HG03280 (cell line): Measurements from ENCODE around the gene RBBP9.
"Not testable (repeated sequence)": the region's sequence is repeated elsewhere in the genome, so short reads cannot be mapped to it uniquely, and the experiment has no call there.

ENCODE experiments used
- ATAC-seq: cut with Tn5 transposase; IDR thresholded peaks from one replicate; pipeline ENCODE4 v1.9.1; 2021; ENCODE audit warnings: mild to moderate bottlenecking, moderate library complexity; ENCODE audit not compliant: unreplicated experiment

The RBBP9 gene

GRCh38 chr20:18496740-18497592 is at the start of gene RBBP9:
Gene RBBP9 (minus strand): TSS chr20:18497225. CDS start chr20:18497167, 58 bp downstream.
- peak; percentile 95 for ATAC-seq

- no peak for ATAC-seq
These were observed 48.5 kb upstream of the RBBP9 start for GRCh38 chr20:18545566-18545965.

GRCh38 chr20:18543932-18544331 is 46.9 kb upstream of the RBBP9 start:
- no peak for ATAC-seq

DNA sequence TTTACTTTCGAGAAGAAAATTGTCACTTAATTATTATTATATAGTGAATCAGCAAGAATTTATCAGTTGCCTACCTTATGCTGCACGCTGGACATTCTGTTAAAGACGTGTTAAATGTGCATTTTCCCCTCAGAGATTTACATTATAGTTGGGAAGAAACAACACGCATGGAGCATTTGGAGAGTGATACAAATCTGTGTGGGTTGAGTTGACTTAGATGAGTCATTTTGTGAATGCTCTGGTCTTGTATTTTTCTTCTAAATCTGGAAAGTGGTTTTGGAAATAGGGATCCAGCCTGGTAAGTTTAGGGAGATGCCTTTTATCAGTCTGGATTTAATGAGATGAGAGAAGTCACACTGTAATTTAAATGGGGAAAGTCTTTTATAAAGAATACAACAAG is 46.2 kb upstream of the RBBP9 start:
- no peak for ATAC-seq

- ATAC-seq = no peak
These were observed 44.7 kb upstream of the RBBP9 start for GRCh38 chr20:18541741-18542140.

- ATAC-seq = no peak
These were observed 40.6 kb upstream of the RBBP9 start for GRCh38 chr20:18537651-18538050.

DNA sequence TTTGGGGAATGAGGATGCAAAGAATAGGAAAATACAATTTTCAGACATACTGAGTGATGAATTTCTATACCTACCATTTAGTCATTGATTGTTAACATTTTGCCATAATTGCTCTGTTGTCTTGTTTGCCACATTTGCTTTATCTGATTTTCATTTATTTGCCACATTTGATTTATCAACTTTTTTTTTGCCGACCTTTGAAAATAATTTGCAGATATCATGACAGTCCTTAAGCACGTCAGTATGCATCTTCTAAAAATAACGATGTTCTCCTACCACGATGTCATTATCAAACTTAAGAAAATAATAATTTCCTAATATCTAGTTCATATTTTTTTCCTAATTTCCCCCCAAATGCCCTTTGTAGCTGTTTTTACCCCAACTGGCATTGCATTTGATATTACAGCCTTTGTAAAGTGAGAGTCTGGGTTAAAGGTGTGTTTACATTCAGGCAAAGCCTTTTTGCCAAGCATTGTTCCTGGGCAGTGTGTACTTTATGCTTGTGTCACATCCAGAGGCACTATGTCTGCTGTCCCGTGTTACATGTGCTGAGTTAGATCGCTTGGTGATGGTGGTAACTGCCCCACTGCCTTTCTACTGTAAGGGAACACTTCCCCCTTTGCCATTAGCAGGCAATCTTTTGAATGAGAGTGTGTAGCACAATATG is 37.1 kb upstream of the RBBP9 start:
- ATAC-seq = no peak

DNA sequence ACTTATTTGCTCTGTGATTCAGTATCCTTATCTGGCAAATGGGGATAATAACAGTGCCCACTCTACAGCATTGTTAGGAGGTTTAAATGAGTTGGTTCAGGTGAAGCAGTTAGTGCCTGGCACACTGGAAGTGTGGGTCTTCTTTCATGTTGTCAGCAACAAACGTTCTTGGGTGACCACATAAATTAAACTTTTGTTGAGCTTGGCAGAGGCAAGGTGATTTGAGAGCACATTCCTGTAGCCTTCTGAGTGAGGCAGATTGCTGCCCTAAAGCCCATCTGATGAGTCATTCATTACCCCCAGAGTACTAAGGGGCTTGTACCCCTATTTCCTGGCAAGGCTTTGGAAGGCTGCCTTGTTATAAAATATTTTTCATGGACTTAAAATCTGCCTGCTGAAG is 36.5 kb upstream of the RBBP9 start:
- ATAC-seq = no peak

DNA sequence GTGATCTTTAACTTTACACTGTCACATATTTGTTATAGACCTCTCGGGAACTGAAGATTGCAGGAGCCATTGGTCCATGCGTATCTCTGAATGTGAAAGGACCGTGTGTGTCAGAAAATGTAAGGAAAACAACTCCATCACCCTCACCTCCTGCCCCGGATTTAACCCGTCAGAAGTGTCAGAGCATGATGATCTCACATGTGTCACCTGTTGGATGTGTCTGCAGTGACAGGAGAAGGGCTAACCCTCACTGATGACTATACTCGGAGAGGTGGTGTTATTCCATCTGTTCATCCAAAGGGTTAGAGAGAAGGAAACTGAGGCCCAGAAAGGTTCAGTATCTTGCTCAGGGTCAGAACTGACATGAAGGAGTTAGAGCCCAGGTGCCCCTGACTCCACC is 35.6 kb upstream of the RBBP9 start:
- no peak for ATAC-seq

GRCh38 chr20:18529041-18529440 is 32.0 kb upstream of the RBBP9 start:
- ATAC-seq = no peak

DNA sequence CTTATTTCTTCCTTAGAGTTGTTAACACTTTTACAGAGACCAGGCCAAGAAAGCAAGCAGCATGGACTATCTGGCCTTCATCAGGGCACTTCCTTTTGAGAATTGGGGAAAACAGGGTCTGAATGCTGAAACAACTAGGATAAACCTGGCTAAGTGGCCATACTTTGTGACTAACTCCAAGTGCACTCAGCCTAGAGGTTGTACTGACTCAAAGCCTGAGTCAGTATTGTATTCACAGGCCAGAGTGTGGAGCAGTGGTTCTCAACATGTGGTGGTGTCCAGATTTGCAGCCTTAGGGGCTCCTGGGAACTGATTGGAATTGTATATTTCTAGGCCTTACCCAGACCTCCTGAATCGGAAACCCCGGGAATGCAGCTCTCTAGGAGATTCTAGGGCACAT is 30.8 kb upstream of the RBBP9 start:
- no peak for ATAC-seq

DNA sequence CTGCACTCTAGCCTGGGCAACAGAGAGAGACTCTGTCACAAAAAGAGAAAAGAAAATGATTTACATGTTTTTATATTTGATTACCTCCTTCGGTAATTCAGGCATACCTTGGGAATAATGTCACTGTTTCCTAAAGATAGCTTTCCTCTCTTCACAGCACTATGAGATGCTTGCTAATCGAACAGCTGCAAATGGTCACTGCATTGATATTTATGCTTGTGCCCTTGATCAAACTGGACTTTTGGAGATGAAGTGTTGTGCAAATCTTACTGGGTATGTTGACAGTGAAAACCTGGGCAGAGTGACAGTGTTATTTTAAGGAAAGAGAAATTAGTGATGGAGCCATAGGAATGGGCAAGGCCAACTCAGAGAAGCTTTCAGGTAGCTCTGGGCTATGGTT is 30.3 kb upstream of the RBBP9 start:
- ATAC-seq = no peak

DNA sequence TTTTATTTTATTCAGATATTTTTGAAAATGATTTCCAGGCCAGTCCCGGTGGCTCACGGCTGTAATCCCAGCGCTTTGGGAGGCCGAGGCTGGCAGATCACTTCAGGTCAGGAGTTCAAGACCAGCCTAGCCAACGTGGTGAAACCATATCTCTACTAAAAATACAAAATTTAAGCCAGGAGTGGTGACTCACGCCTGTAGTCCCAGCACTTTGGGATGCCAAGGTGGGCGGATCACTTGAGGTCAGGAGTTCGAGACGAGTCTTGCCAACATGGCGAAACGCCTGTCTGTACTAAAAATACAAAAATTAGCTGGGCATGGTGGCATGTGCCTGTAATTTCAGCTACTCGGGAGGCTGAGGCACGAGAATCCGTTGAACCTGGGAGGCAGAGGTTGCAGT is 29.7 kb upstream of the RBBP9 start:
- not testable (repeated sequence) for ATAC-seq

- no peak for ATAC-seq
These were observed 27.6 kb upstream of the RBBP9 start for GRCh38 chr20:18524646-18525045.

DNA sequence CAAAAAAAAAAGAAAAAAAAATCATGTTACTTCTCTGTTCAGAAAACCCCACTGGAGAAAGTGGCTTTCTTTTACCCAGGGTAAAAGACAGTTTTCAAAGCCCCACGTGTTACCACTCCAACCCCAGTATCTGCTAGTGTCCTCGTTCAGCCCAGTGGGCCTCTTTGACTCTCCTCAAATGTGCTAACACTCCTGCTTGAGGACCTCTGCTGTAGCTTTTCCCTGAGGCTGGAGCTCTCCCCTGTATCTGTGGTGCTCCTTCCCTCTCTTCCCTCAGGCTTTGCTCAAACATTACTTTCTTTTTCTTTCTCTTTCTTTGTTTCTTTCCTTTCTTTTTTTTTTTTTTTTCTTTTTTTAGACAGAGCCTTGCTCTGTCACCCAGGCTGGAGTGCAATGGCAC is 26.0 kb upstream of the RBBP9 start:
- ATAC-seq = no peak

- ATAC-seq = not testable (repeated sequence)
These were observed 25.0 kb upstream of the RBBP9 start for GRCh38 chr20:18522066-18522465.

GRCh38 chr20:18515973-18516372 is 18.9 kb upstream of the RBBP9 start:
- no peak for ATAC-seq

DNA sequence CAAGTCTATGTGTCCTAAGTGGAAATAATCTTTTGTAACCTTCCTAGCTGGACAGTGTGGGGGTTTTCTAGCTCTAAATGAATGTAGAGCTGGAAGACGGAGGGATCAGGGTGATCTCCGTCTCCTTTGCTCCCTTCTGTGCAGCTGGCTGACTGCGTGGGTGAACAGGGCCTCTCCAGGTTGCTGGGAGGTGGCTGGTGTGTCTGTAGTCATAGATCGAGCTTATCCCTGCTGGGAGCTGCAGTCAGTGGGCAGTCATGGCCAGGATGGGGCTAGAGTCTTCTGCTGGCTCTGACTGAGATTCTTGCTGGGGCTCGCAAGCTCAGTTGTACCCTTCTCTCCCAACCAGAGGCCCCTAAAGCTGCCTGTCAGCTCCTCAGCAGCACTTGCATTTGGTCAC is 17.1 kb upstream of the RBBP9 start:
- no peak for ATAC-seq

DNA sequence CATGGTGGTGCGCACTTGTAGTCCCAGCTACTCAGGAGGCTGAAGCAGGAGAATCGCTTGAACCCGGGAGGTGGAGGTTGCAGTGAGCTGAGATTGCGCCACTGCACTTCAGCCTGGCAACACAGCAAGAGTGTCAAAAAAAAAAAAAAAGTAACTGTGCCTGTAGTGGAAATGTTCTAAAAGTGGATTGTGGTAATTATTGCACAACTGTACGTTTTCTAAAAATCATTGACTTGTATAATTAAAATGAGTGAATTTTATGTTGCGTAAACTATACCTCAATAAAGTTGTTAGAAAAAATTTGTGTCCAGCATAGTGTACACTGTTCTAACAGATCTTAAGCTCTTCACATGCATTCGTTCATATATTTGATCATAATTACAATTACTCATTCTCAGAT is 16.2 kb upstream of the RBBP9 start:
- ATAC-seq = no peak

DNA sequence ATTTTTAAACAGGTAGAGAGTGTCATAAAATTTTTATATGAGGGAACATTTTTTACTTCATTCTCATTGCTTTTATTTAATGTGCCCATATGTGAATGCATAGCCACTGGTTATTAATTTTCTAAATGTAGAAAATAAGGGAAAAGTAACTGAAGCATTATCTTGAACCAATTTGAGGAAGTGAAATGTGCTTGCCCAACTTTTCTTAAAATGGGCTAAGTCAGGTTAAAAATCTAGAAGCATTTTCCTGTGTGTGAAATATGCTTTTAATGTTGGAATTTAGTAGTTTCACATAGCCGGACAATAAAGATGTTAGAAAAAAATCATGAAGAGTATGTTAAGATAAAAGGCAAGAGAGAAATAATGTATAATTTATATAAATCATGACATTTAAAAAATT is 14.5 kb upstream of the RBBP9 start:
- ATAC-seq = no peak

GRCh38 chr20:18507218-18508191 is 10.5 kb upstream of the RBBP9 start, which contains the start of gene SEC23B:
Gene SEC23B (plus strand): TSS chr20:18507940. CDS start chr20:18510836, 2,896 bp downstream.
- ATAC-seq = peak; percentile 94
